HL-60 (cell line): ENCODE results near the gene THEM4.
"Not testable (repeated sequence)": the region's sequence is repeated elsewhere in the genome, so short reads cannot be mapped to it uniquely, and the experiment has no call there.

Source experiments
- POLR2AphosphoS5 ChIP-seq: IDR thresholded peaks from 2 replicates; pipeline ENCODE4 v1.6.1; 2012; ENCODE audit warnings: low read depth
- TF ChIP-seq, protein P1 (sequence below): IDR thresholded peaks from 2 replicates; pipeline ENCODE4 v1.6.1; 2012; ENCODE audit warnings: low read depth; ENCODE audit not compliant: insufficient replicate concordance
- TF ChIP-seq, protein P2 (sequence below): IDR thresholded peaks from one replicate; pipeline ENCODE4 v1.5.1; 2011; ENCODE audit warnings: low read length, control low read depth, inconsistent platforms; ENCODE audit not compliant: insufficient read depth

GRCh38 chr1:151882918-151883317 is 26.4 kb downstream of the THEM4 start:
- TF ChIP-seq, protein P1, sequence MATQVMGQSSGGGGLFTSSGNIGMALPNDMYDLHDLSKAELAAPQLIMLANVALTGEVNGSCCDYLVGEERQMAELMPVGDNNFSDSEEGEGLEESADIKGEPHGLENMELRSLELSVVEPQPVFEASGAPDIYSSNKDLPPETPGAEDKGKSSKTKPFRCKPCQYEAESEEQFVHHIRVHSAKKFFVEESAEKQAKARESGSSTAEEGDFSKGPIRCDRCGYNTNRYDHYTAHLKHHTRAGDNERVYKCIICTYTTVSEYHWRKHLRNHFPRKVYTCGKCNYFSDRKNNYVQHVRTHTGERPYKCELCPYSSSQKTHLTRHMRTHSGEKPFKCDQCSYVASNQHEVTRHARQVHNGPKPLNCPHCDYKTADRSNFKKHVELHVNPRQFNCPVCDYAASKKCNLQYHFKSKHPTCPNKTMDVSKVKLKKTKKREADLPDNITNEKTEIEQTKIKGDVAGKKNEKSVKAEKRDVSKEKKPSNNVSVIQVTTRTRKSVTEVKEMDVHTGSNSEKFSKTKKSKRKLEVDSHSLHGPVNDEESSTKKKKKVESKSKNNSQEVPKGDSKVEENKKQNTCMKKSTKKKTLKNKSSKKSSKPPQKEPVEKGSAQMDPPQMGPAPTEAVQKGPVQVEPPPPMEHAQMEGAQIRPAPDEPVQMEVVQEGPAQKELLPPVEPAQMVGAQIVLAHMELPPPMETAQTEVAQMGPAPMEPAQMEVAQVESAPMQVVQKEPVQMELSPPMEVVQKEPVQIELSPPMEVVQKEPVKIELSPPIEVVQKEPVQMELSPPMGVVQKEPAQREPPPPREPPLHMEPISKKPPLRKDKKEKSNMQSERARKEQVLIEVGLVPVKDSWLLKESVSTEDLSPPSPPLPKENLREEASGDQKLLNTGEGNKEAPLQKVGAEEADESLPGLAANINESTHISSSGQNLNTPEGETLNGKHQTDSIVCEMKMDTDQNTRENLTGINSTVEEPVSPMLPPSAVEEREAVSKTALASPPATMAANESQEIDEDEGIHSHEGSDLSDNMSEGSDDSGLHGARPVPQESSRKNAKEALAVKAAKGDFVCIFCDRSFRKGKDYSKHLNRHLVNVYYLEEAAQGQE, result not testable (repeated sequence)
- TF ChIP-seq, protein P2, sequence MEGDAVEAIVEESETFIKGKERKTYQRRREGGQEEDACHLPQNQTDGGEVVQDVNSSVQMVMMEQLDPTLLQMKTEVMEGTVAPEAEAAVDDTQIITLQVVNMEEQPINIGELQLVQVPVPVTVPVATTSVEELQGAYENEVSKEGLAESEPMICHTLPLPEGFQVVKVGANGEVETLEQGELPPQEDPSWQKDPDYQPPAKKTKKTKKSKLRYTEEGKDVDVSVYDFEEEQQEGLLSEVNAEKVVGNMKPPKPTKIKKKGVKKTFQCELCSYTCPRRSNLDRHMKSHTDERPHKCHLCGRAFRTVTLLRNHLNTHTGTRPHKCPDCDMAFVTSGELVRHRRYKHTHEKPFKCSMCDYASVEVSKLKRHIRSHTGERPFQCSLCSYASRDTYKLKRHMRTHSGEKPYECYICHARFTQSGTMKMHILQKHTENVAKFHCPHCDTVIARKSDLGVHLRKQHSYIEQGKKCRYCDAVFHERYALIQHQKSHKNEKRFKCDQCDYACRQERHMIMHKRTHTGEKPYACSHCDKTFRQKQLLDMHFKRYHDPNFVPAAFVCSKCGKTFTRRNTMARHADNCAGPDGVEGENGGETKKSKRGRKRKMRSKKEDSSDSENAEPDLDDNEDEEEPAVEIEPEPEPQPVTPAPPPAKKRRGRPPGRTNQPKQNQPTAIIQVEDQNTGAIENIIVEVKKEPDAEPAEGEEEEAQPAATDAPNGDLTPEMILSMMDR, result not testable (repeated sequence)
- not testable (repeated sequence) for TF ChIP-seq POLR2AphosphoS5
